GM12892 (cell line): ENCODE results near the gene LAP3.

ENCODE experiments used
- DNase-seq: peaks from one replicate; pipeline ENCODE4 v3.0.0; 2011; ENCODE audit not compliant: insufficient read length
- FAIRE-seq: peaks from 2 replicates; lab custom pipeline; 2011; peaks lifted over from hg19 to GRCh38; lab: Jason Lieb, UNC
- POLR2A ChIP-seq: IDR thresholded peaks from 2 replicates; pipeline ENCODE4 v1.6.1; 2011; ENCODE audit warnings: low read depth, low read length, control low read depth
- POLR2AphosphoS5 ChIP-seq: IDR thresholded peaks from 2 replicates; pipeline ENCODE4 v1.6.1; 2011; ENCODE audit warnings: low read depth, low read length, control low read depth
- TAF1 ChIP-seq: IDR thresholded peaks from 2 replicates; pipeline ENCODE4 v1.6.1; 2011; ENCODE audit warnings: low read depth, mild to moderate bottlenecking, control low read depth, low read length, borderline replicate concordance

Gene LAP3

DNA sequence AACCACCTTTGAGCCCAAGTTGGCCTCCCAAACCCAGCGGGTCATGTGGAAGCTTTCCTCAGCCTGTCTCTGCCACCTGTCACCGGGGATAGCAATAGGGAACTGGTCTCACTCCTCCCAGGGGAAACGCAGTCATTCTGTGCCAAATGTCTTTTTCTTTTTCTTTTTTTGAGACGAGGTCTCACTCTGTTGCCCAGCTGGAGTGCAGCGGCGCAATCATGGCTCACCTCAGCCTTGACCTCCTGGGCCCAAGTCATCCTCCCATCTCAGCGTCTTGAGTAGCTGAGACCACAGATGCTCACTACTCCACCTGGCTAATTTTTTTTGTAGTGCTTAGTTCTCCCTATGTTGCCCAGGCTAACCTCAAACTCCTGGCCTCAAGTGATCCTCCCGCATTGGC, 77.7 kb downstream of the LAP3 start:
- DNase-seq, result no peak
- FAIRE-seq, result no peak
- no peak for TF ChIP-seq POLR2A
- TF ChIP-seq TAF1, result no peak
- TF ChIP-seq POLR2AphosphoS5, result no peak

DNA sequence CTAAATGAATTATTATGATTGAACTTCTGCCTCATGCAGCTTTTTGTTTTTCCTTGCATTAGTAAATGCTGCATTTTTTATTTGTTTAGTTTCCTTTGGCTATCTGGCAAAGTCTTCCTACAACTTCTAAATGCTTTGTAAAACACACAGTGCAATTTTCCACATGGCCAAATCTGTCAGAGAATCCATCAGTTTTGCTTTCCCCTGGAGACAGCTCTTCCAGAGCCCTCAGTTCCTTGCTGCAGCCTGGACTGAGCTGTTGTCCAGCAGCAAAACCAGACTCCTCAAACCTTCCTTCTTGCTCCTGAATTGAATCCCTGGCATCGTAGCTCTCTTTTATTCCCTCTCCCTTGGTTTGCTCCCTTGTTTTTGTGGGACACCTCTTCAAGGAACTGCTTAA, 80.1 kb downstream of the LAP3 start:
- TF ChIP-seq TAF1 (no peak), POLR2A (no peak), POLR2AphosphoS5 (no peak)
- DNase-seq, result no peak
- no peak for FAIRE-seq
